ENCODE data around the gene SLC27A5.
A peak's percentile ranks its signal among the peaks of the same experiment; 100 is the strongest.

The SLC27A5 gene

DNA sequence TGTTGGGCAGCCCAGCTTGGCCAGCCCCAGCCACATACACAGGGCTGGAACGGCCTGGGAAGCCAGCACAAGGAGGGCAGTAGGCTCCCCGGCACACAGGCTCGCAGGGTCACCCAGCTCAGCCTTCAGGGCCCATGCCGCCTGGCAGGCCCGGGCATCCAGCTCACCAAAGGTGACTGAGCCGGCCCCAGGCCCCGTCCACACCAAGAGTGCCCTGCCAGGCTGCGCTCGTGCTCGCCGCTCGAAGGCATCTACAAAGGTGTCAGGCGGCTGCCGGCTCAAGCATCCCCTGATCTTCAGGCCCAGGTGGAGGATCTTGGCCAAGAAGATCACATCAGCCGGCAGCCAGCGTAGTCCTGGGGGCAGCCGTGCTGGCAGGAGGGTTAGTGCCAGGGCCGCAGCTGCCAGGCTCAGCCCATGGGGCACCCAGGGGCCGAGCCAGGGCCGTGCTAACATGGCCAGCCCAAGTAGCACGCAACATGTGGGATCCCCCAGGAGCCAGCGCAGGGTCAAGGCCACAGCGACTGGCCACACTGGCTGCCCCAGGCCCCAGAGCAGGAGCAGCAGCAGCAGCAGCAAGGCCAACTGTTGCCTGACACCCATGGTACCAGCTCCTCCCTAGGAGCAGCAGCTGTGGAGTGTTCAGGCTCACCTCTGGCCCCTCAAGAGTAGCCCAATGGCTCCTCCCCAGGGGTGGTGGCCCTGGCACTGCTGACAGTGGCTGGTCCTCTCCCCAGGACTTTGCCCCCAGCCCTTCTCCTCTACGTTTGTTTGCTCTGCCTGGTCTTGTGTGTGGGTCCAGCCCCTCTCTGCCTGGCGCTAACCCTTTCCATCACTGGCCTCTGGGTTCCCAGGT, at the start of gene SLC27A5:
Gene SLC27A5 (minus strand): TSS at position 640 of the 856 bp plus-strand sequence. CDS start 37 bp downstream, at position 603.
- TF ChIP-seq POLR2A (IDR thresholded peaks at IDR 0.05; ENCODE audit: low read depth, low read length): no peak
- FAIRE-seq (no peak), DNase-seq (ENCODE audit: insufficient read length, low spot score) (no peak)

GRCh38 chr19:58560921-58561320, 49.1 kb upstream of the SLC27A5 start:
- no peak for FAIRE-seq
- TF ChIP-seq POLR2A (IDR thresholded peaks at IDR 0.05; ENCODE audit: low read depth, low read length): no peak
- no peak for DNase-seq (ENCODE audit: insufficient read length, low spot score)

DNA sequence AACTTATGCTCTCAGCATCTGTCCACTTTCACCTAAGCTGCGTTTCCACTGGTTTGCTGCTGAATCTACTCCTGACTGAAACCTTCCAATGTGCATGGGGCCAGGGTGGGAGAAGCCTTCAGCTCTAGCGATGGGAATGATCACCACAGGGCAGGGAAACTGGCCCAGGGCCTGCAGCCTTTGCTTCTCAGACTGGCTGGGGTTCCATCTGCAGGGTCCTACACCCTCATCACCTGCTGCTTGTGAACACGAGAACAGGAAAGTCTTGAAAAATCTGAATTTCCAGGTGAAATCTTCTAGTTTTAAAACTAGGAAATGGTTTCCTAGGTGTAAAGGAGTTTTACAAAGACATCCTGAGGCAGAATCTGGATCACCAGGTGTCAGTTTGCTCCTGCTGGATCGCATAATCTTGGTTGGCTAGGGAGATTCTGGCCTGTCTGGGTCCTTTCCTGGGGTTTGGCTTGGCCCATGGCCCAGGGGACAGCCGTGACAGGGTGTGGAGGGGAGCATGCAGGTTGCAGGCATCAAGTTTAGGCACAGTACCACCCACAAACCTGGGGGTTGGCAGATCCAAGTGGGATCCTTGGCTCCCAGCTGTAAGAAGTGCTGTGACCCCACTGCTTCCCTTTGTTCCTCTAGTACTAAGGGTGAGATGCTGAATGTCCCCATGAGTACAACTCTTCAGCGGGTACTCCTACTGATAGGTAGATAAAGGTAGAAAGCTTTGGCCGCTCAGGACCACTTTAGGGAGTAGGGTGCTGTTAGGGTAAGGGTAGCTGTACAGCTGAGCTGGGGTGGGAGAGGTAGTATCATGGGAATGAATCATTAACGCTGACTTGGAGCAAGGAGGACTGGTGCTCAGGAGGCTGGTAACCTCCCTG, 48.5 kb upstream of the SLC27A5 start:
- FAIRE-seq: no peak
- DNase-seq (ENCODE audit: insufficient read length, low spot score): no peak
- no peak for TF ChIP-seq POLR2A (IDR thresholded peaks at IDR 0.05; ENCODE audit: low read depth, low read length)

- DNase-seq (ENCODE audit: insufficient read length, low spot score) (peak; percentile 100), FAIRE-seq (no peak)
- peak; percentile 78 for TF ChIP-seq POLR2A (IDR thresholded peaks at IDR 0.05; ENCODE audit: low read depth, low read length)
These were observed 47.6 kb upstream of the SLC27A5 start for GRCh38 chr19:58559275-58560006.

DNA sequence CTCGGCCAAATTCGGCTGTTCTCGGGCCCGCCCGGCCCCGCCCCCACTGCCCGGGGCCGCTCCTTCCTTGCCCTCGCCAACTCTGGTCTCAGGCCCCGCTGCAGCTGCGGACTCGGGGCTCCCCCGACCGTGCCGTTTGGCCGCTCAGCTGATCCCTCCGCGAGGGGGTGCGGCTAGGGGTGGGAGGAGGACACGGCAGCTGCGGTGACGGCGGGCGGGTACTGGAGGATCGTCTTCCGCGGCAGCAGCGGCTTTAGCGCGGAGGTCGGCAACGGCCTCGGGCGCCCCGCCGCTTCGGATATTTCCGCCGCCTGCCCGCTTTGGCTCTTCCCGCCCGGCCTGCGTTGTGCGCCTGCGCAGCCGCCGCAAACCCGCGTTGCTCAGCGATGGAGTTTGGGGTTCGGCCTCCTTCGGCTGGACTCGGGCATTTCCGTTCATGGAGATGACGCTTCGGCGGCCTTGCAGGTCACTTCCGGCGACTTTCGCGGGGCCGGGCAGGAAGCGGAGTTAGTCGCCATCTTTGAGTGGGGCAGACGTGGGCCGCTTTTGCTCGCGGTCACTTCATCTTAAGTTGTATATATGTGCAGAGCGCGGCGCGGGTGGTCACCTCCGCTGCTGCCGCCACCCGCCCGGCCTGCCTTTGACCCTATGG, 47.0 kb upstream of the SLC27A5 start:
- peak; percentile 75 for TF ChIP-seq POLR2A (IDR thresholded peaks at IDR 0.05; ENCODE audit: low read depth, low read length)
- DNase-seq (ENCODE audit: insufficient read length, low spot score) (peak; percentile 97), FAIRE-seq (no peak)

- FAIRE-seq (no peak), DNase-seq (ENCODE audit: insufficient read length, low spot score) (no peak)
- no peak for TF ChIP-seq POLR2A (IDR thresholded peaks at IDR 0.05; ENCODE audit: low read depth, low read length)
These were observed 46.4 kb upstream of the SLC27A5 start, which contains the start of gene UBE2M for GRCh38 chr19:58558066-58558622. TSS of gene UBE2M (minus strand) at chr19:58558611. CDS start at chr19:58558381, 230 bp downstream.

- no peak for FAIRE-seq
- TF ChIP-seq POLR2A (IDR thresholded peaks at IDR 0.05; ENCODE audit: low read depth, low read length): no peak
- DNase-seq (ENCODE audit: insufficient read length, low spot score): no peak
These were observed 45.7 kb upstream of the SLC27A5 start for GRCh38 chr19:58557221-58558065.

DNA sequence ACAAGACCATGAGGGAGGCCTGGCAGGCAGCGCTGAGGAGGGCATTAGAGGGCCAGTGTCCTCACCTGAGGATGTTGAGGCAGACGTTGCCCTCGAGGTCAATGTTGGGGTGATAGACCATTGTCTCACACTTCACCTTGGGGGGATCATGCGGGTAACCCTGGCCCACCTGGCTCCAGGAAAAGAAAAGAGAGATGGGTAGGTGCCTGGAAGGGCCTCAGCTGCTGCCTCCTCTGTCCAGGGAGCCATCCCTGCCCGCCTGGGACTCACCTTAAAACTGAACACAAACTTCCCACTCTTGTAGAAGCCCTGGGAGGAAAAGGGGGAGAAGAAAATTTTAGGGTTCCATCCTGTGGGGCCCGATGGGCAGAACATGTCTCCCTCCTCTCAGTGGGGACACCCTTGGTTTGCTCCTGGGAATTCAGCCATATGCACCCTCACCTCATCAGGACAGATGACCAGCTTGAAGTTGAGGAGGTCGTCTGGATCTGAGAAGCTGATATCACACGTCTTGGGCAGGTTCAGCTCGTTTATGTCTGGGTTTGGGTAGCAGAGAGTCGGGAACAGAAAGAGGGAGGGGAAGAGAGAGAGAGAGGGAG, 44.9 kb upstream of the SLC27A5 start:
- no peak for TF ChIP-seq POLR2A (IDR thresholded peaks at IDR 0.05; ENCODE audit: low read depth, low read length)
- no peak for FAIRE-seq
- DNase-seq (ENCODE audit: insufficient read length, low spot score): no peak

- DNase-seq (ENCODE audit: insufficient read length, low spot score): no peak
- TF ChIP-seq POLR2A (IDR thresholded peaks at IDR 0.05; ENCODE audit: low read depth, low read length): no peak
- FAIRE-seq: no peak
These were observed 44.3 kb upstream of the SLC27A5 start for GRCh38 chr19:58555920-58556621.

DNA sequence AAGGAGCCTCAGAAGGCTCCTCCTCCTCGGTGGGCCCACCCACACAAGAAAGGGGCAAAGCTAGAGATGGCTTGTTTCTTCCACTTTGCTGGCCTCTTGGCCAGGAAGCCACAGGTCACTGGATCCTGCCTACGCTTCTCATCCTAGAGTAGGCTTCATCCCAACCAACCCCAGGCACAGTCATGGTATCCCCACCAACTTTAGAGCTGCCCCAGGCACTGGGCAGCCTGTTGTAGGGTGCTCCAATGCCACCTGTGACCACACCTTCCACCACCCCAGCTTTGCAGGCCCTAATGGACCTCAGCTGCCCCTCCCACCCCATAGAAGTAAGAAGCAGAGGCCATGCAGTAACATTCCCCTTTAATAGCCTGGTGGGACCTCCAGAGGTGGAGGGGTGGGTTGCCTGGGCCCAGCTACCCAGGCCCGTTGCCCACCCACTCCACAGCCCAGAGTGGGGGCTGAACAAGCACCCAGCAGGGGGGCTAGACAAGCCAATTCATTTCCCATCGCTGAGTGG, 43.6 kb upstream of the SLC27A5 start:
- no peak for FAIRE-seq
- DNase-seq (ENCODE audit: insufficient read length, low spot score): no peak
- no peak for TF ChIP-seq POLR2A (IDR thresholded peaks at IDR 0.05; ENCODE audit: low read depth, low read length)

Measured in H54 (cell line).